Activated naive CD8-positive, alpha-beta T cell treated with anti-CD3 and anti-CD28 coated beads, Interleukin-2, amount 50 U/mL, for 16 hours (primary cell): ENCODE measurements around the gene PDE6B.
"Not testable (repeated sequence)": the region's sequence is repeated elsewhere in the genome, so short reads cannot be mapped to it uniquely, and the experiment has no call there.

Source experiments
- DNase-seq: peaks from one replicate; pipeline ENCODE4 v3.0.0-alpha.2; 2020; ENCODE audit warnings: low read depth, low spot score

Gene PDE6B

GRCh38 chr4:624705-625590 lies at the start of gene PDE6B:
Gene PDE6B, plus strand, starts transcription at chr4:625573. Its CDS starts 54 bp downstream, at chr4:625627.
- no peak for DNase-seq

GRCh38 chr4:576245-576821 lies 49.0 kb upstream of the PDE6B start, which contains the start of gene TMEM271:
Gene TMEM271, minus strand, starts transcription at chr4:576295. Its CDS starts 233 bp downstream, at chr4:576062.
- no peak for DNase-seq

GRCh38 chr4:576991-577498 lies 48.3 kb upstream of the PDE6B start:
- DNase-seq = no peak

GRCh38 chr4:577499-578450 lies 47.6 kb upstream of the PDE6B start:
- DNase-seq = no peak

- DNase-seq = no peak
These were observed 46.6 kb upstream of the PDE6B start for GRCh38 chr4:578451-579443.

- DNase-seq = no peak
These were observed 45.7 kb upstream of the PDE6B start for GRCh38 chr4:579543-580175.

GRCh38 chr4:581181-581580 lies 44.2 kb upstream of the PDE6B start:
- no peak for DNase-seq

GRCh38 chr4:581753-582361 lies 43.5 kb upstream of the PDE6B start:
- no peak for DNase-seq

GRCh38 chr4:583820-584219 lies 41.6 kb upstream of the PDE6B start:
- no peak for DNase-seq

GRCh38 chr4:587671-588350 lies 37.6 kb upstream of the PDE6B start:
- DNase-seq = no peak

GRCh38 chr4:588351-588849 lies 37.0 kb upstream of the PDE6B start:
- DNase-seq = no peak

GRCh38 chr4:589219-589963 lies 36.0 kb upstream of the PDE6B start:
- DNase-seq = no peak

- DNase-seq = no peak
These were observed 35.0 kb upstream of the PDE6B start for GRCh38 chr4:590313-590841.

- DNase-seq = not testable (repeated sequence)
These were observed 33.2 kb upstream of the PDE6B start for GRCh38 chr4:592178-592577.

- no peak for DNase-seq
These were observed 32.4 kb upstream of the PDE6B start for GRCh38 chr4:592825-593520.

- DNase-seq = no peak
These were observed 26.4 kb upstream of the PDE6B start for GRCh38 chr4:598925-599324.

GRCh38 chr4:600166-600565 lies 25.2 kb upstream of the PDE6B start:
- no peak for DNase-seq
